GOT3 (cell line): Measurements from ENCODE around the gene OOSP3.
"Not testable (repeated sequence)": the region's sequence is repeated elsewhere in the genome, so short reads cannot be mapped to it uniquely, and the experiment has no call there.

Experiments
- DNase-seq: peaks from one replicate; lab custom pipeline; 2025; ENCODE audit warnings: mixed read lengths; lab: John Stamatoyannopoulos, UW

Gene OOSP3

DNA sequence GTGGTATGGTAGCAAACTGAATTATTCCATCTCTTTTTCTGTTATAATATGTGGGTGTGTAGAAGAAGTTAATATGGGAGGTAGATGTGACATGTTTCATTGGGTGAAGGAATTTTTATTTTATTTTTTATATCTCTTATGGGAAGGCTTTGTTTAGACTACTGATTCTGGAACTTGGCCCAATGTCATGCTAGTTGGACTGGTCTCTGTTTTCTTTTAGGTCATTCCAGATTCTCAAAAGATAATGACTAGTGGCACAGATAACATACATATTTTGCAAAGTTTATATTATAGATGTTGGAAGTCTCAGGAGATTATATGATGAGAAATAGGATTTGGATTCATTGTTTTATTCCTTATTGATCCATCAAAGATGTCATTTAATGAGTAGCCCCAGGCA is 1.3 kb upstream of the OOSP3 start:
- no peak for DNase-seq

DNA sequence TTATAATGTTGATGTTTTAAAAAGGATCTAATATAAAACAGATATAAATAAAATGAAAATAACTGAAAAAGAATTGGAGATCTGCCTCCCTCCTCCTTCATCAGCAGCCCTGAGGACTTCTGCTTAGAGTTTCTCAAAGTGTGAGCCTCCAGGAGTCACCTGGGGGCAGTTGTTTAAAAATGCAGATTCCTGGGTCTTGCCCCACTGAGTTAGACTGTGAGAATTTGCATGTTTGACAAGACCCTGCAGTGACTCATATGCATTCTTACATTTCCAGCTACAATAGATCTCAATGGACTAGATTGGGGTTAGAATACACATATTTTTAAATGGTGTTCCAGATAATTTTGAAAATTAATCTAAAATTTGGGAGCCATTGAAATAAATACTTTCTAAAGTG is 798 bp upstream of the OOSP3 start:
- DNase-seq, result no peak

DNA sequence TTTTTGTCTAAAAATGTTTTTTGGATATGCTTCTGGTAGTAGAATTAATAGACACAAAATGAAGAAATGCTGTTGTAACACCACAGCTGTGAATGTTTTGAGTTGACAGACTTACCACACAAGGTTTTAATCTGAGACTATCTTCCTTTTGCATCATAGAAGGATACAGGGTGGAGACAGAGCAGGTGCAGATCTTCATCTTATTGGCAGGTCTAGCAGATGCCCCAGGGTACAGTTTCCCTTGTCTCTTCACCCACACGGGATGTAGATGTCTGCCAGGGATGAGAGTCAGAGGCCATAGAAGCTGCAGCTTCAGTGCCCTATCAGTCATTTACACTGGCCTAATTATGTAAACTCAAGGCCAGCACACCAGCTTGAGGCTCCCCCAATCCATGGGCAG is 985 bp downstream of the OOSP3 start:
- DNase-seq, result no peak

DNA sequence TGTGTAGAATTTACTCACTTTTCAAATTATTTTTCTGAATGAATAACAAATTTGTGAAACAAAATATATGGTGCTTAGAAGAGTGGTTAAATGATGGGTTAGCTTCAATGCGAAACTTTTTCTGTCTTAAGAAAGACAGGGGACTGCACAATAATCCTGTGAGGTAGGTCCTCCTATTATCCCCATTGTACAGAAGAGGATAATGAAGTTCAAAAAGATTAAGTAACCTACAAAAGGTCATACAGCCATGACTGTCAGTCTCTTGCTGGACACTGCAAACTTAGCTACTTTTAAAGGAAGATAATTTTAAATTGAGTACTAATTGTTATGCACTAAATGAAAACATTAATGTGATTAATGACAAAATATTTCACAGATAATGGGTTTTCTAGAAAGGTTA is 5.0 kb downstream of the OOSP3 start:
- no peak for DNase-seq

DNA sequence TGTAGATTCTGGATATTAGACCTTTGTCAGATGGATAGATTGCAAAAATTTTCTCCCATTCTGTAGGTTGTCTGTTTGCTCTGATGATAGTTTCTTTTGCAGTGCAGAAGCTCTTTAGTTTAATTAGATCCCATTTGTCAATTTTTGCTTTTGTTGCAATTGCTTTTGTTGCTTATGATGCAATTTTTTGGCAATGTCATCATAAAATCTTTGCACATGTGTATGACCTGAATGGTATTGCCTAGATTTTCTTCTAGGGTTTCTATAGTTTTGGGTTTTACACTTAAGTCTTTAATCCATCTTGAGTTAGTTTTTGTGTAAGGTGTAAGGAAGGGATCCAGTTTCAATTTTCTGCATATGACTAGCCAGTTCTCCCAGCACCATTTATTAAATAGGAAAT is 8.6 kb downstream of the OOSP3 start:
- DNase-seq, result not testable (repeated sequence)

DNA sequence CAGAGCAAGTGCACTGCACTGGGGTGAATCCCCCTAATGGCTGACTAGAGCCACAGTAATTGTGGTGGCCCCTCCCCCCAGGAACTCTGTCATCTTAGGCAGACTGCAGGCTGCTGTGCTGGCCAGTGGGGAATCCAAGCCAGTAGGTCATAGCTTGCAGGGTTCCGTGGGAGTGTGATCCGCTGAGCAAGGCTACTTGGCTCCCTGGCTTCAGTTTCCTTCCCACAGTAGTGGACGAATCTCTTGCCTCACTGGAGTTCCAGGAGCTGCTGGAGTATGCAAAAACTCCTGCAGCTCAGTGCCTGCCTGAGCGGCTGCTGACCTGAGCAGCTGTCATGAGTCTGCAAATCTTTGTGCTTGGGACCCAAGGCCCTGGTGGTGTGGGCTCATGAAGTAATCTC is 13.2 kb downstream of the OOSP3 start:
- DNase-seq, result no peak

DNA sequence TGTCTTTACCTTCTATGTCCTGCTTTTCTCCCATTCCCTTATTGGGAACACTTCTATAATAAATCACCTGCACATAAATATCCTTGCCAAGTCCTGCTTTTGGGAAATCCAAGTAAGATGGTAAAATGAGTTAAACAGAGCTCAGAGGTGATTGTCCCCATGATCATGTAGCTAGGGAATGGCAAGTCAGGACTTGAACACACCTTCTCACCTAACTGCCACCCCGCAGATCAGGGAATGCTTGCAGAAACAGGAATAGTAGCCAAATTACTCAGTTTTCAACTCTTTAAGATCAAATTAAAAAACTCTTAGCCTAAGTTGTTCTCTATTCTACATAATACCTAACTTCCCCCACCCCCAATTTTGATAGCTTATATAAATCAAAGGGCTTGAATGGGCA is 16.0 kb downstream of the OOSP3 start:
- no peak for DNase-seq

DNA sequence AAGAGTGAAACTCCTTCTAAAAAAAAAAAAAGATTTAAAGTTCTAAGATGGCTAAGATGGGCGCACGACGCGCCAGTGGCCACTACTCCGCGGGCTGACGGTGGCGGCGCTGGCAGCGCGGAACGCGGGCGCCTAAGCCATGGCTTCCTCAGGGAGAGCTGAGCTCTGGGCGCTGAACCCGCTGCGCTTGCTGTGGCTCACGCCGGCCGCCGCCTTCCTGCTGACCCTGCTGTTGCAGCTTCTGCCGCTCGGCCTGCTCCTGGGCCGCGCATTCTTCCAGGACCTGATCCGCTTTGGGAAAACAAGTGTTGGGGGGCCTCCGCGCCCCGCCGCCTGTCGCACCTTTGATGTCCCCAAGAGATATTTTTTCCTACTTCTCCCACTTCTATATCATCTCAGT is 19.5 kb downstream of the OOSP3 start:
- DNase-seq, result no peak

DNA sequence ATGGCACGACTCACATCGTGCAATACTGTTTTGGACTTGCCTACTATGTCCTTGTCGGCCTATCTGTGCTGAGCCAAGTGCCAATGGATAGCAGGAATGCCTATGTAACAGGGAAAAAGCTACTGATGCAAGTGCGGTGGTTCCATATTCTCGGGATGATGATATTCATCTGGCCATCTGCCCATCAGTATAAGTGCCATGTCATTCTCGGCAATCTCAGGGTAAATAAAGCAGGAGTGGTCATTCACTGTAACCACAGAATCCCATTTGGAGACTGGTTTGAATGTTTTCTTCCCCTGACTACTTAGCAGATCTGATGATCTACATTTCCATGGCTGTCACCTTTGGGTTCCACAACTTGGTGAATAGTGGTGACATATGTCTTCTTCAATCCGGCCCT is 20.1 kb downstream of the OOSP3 start:
- no peak for DNase-seq

DNA sequence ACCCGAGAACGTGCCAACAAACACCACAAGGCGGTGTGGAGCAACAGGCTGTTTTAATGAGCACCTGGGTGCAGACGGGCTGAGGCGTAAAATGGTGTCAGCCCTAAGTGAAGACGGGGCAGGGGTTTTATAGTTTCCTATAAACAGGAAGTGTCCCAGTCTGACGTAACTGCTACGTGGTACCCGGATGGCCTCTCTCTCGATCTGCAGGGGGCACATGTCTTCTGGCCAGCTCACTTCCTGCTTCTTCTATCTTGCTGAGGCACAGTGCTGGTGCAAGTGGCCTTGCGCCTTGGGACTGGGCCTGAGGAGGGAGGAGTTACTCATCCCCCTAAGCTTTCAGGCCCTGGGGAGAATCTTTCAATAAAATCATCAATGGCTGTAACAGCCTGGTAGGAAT is 20.9 kb downstream of the OOSP3 start:
- no peak for DNase-seq

DNA sequence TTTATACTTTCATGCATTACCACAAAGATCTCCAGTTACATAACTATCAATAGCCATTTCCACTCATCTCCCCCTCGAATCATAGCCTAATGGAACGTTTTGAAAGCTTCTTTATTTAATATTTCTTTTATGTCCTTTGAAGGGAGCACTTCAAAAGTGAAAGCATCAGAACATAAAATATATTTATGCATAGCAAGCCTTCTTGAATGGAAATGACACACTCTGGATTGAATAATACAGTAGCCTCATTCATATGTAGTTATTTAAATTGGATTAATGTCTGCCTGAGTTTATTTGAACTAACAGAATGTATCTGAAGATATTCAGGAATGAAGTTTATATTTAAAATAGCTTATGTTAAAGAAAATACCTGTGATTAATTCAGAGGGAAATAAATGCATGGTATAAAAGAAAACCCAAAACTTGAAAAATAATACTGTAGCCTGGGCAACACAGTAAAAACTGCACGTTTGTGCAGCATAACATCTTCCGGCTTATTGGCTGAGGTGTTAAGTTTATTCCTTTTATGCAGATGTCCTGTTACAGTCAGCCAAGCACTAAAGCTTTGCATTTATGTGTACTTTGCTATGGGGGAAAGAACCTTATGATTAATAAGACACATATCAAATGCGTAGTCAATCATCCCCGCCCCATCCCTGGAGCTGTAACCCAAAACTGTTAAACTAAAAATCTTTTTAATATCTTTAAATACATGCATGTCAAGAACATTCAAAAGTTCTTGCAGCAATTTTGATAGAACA is 22.0 kb downstream of the OOSP3 start:
- no peak for DNase-seq

DNA sequence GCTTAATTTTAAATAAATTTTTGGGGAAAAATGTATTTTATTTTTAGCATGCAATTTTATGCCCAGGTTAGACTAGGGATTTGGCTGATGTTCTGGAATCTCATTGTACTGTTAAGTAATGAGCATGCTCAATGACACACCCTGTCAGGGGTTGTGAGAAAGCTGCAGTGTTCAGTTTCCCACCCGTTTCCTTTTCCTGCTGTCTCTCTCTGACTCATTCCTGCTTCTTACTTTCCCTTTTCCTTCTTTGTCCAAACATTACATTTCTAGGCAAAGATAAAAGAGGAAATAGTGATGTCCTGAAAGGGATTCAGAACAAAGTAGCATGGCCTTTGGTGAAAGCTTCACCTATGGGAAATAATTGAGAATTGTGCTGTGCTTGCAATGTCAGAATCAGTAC is 22.7 kb downstream of the OOSP3 start:
- DNase-seq, result no peak

DNA sequence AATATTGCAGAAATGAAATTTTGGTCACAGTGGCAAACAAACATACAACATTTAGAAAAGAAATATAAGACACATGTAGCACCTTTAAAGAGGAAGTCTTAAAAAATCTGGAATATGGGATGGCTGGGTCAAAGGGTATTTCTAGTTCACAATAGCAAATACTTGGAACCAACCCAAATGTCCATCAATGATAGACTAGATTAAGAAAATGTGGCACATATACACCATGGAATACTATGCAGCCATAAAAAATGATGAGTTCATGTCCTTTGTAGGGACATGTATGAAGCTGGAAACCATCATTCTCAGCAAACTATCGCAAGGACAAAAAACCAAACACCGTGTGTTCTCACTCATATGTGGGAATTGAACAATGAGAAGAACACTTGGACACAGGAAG is 25.0 kb downstream of the OOSP3 start:
- not testable (repeated sequence) for DNase-seq

DNA sequence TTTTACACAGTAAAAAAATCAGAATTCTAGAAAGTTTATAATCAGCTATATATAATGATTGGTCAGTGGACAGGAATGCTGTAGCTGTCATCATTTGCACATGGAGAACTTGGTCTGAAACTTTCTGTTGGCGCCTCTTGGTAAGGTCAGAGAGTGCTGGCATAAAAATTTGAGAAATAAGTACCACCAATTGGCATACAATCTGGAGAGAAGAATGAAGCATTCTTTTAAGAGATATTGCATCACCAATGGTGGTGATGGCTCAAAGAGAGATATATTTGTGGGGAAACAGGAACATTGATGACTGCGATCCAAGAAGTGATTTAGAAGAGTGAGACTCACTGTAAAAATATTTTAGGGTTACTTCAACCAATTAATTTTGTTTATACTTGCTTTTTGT is 39.9 kb downstream of the OOSP3 start:
- DNase-seq, result no peak

DNA sequence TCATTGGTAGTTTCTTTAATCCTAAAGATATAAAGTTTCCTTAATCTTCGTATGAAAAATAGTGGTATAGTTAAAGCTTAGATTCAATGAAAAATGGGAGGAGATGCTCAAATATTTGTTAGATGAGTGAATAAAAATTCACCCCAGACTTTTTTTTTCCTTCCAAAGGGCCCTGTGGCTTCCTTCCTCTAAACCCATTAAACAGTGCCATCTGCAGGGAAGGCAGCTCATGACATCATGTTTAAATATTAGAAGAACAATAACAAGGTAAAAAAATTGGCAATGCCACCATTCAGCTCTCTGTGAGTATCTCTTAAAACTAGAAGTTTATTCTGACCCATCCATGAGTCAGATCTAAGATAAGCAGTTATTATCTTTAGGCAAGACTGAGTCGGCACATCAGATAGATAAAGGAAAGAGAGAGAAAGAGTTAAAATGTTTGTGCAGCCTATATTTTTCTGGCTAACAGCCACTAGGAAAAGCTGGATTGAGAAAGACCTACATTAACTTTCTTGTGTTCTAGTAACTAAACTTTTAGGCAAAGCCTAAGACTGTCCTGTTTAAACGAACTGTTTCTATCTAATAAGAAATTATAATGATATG is 40.5 kb downstream of the OOSP3 start:
- DNase-seq, result no peak

DNA sequence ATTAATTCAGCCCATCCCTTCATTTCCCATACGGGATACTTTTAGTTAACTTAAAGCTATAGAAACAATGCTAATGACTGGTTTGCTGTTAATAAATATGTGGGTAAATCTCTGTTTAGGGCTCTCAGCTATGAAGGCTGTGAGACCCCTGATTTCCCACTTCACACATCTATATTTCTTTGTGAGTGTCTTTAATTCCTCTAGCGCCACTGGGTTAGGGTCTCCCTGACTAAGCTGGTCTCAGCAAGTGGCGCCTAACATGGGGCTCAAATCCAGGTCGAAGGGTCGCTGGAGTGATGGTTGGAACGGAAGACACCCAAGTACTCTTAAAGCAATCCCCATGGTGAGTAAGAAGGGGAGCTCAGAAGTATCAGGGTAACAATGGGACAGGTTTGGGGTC is 45.2 kb downstream of the OOSP3 start:
- DNase-seq, result no peak

DNA sequence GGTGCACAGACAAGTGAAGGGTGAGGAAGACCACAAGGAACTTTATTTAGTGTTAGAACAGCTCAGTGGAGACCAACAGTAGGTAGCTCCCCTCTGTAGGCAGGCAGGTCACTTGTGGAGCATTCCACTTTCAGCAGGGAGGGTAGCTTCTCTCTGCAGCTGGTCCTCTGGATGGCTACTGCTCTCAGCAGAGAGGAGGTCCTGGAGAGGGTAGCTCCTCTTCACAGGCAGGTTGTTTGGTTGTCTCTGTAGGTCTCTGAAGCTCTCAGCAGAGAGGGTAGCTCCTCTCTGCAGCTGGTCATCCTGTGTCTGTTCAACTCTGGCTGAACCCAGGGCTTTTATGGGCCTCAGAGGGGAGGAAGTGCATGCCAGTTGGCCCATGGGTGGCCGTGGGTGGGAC is 53.1 kb downstream of the OOSP3 start:
- DNase-seq, result no peak

DNA sequence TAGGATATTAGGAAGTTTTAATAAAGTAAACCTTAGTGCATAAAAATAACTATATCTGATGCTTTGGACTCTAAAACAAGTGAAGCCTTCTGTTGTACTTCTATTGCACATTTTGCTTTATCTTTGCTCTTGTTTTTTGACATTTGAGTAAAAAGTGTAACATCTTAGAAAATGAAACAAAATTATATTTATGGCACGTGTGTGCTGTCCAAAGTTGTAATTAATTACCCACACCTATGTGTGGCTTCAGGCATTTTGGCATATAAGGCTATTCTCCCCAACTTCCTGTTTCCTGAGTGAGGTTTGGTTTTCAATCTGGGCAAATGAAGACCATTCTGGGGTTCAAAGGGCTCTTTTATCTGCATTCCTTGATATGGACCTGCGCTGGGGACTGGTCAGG is 59.5 kb downstream of the OOSP3 start, which contains the start of gene OOSP1:
TSS of gene OOSP1 (plus strand) at position 301 of the 400 bp plus-strand sequence. CDS start at position 324, 23 bp downstream.
- no peak for DNase-seq

DNA sequence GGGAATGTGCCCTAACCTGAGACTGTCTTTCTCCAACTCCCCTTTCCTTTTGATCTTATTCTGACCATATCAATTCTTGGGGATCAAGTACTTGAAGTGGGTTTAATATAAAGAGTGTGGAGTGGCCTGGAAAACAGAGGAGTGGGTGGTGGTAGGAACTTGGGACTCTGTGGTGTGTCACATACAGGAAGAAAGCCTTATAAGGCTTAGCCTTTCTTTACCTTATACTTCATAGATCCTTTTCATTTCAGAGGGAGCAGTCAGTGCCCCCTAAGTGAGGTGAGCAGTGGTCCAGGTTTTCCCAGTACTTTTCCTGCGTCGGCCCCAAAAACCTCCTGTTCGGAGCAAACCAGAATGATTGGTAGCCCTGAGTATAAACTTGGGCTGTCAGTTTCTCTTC is 60.1 kb downstream of the OOSP3 start:
- no peak for DNase-seq

DNA sequence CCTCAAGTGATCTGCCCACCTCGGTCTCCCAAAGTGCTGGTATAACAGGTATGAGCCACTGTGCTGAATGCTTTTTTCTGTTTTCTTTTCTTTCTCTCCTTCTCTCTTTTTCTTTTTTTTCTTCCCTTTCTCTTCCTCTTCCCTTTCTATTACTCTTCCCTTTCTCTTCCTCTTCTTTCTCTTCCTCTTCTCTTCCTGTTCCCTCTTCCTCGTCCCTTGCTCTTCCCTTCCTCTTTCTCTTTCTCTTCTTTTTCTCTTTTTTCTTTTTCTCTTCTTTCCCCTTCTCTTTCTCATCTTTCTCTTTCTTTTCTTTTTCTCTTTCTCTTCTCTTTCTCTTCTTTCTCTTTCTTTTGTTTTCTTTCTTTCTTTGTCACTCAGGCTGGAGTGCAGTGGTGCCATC is 60.9 kb downstream of the OOSP3 start:
- DNase-seq, result no peak

DNA sequence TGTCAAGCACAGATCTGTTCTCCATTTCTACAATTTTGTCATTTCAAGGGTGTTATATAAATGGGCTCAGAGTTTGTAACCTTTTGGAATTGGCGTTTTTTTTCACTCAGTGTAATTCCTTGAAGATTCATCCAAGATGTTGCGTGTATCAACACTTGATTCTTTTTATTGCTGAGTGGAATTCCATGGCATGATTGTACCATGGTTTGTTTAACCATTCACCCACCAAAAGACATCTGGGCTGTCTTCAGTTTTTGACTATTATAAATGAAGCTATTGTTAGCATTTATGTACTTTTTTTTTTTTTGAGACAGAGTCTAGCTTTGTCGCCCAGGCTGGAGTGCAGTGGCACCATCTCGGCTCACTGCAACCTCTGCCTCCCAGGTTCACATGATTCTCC is 62.5 kb downstream of the OOSP3 start:
- DNase-seq, result no peak

DNA sequence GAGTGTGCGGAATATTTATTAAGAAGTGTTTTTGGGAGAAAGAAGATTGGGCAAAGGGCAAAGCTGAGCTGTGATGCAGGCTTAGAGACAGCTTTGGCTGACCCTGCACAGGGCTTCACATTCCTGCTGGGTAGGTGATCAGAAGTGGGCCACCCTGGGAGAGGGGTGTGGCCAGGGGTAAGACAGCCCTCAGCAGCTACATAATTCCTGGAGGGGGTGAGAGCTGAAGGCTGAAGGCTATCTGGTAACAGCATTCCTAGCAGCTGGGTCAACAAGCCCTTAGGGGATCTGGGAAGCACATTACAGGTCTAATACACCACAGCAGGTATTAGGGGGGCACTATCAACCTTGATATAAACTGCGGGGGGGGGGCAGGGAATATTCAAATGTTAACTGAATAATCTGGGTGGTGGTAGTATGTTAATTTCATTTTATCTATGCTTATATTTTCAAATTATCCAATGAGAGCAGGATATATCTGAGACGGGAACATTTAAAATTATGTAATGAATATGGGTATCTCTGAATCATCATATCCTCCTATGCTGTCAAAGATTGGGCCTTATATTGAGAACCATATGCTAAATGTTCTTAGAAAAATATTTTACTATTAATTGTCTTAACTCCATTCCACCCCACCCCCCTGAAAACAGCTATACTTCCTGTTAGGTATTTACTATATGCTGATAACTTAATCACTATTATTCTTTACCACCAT is 65.6 kb downstream of the OOSP3 start:
- no peak for DNase-seq

DNA sequence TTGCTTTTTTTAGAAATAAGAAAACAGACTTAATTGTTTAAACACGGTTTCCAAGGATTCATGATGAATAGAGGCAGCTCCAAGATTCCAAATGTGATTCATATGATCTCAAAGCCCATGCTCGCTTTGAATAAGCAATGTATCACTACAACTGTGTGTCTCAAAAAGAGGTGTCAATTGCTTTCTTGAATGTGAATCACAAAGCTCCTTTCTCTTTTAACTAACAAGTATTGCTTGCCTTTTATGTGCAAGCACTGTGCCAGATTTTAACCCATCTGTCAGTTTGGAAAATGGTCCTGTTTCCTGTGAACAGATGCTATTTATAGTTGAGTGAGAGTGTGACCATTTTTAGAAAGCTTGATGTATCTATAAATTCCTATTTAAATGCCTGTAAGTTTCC is 66.1 kb downstream of the OOSP3 start:
- DNase-seq, result no peak
